GM10248 (cell line): ENCODE results near the gene LIMS2.

Source experiments
- CTCF ChIA-PET: fragments of 300-600 bp; sonication (Branson Sonifier 250); formaldehyde crosslinking; extraction: SDS; loops from one replicate; lab custom pipeline; 2021; ENCODE audit warnings: antibody characterized with exemption; lab: Yijun Ruan, JAX
- POLR2A ChIA-PET: fragments of 350-650 bp; sonication (Branson Sonifier 250); formaldehyde crosslinking; extraction: SDS; loops from one replicate; lab custom pipeline; 2020; ENCODE audit warnings: antibody characterized with exemption; lab: Yijun Ruan, JAX
- DNase-seq: peaks from one replicate; pipeline ENCODE4 v3.0.0; 2012; ENCODE audit errors: extremely low spot score
- CTCF ChIP-seq: IDR thresholded peaks from 2 replicates; pipeline ENCODE4 v1.5.1; 2012; ENCODE audit warnings: mild to moderate bottlenecking, low read depth; ENCODE audit errors: extremely low read depth, missing control alignments, control extremely low read depth

LIMS2 gene

GRCh38 chr2:127664065-127664894 lies 11.1 kb downstream of the LIMS2 start:
- DNase-seq = no peak

GRCh38 chr2:127663566-127664064 lies 11.7 kb downstream of the LIMS2 start:
- no peak for TF ChIP-seq CTCF
- ChIA-PET CTCF (interaction anchor here (1.0 to 1.2 kb wide), 2 partner anchors 12 to 13 kb away, joined by 3 to 4 read pairs; no protein-coding TSS in a partner anchor), POLR2A (no interaction called here)
- no peak for DNase-seq

More at GRCh38 chr2:127664065-127664894, 11.1 kb downstream of the LIMS2 start:
- no peak for TF ChIP-seq CTCF
- POLR2A ChIA-PET = no interaction called here
- CTCF ChIA-PET = interaction anchor here (1.0 to 1.2 kb wide), 2 partner anchors 12 to 14 kb away, joined by 3 to 4 read pairs; no protein-coding TSS in a partner anchor

GRCh38 chr2:127662937-127663565 lies 12.3 kb downstream of the LIMS2 start:
- POLR2A ChIA-PET = no interaction called here
- CTCF ChIA-PET = interaction anchor here (1.2 kb wide), 1 partner anchor 13 kb away, joined by 4 read pairs; no protein-coding TSS in a partner anchor
- no peak for DNase-seq
- TF ChIP-seq CTCF = no peak

GRCh38 chr2:127661949-127662510 lies 13.3 kb downstream of the LIMS2 start:
- no peak for DNase-seq
- POLR2A ChIA-PET = no interaction called here
- no peak for TF ChIP-seq CTCF
- CTCF ChIA-PET = no interaction called here

- CTCF ChIA-PET = interaction anchor here (1.6 kb wide), 1 partner anchor 70 kb away, joined by 3 read pairs; no protein-coding TSS in a partner anchor
- no peak for TF ChIP-seq CTCF
- DNase-seq = no peak
- POLR2A ChIA-PET = no interaction called here
Measured at GRCh38 chr2:127661072-127661649, 14.2 kb downstream of the LIMS2 start.

- POLR2A ChIA-PET = no interaction called here
- CTCF ChIA-PET = interaction anchor here (0.9 to 1.6 kb wide), 2 partner anchors 10 to 69 kb away, joined by 3 to 4 read pairs; no protein-coding TSS in a partner anchor
- DNase-seq = no peak
- no peak for TF ChIP-seq CTCF
Measured at GRCh38 chr2:127660291-127660578, 15.1 kb downstream of the LIMS2 start.
